RWPE1 (cell line): Measurements from ENCODE around the gene AHCY.
"Not testable (repeated sequence)": the region's sequence is repeated elsewhere in the genome, so short reads cannot be mapped to it uniquely, and the experiment has no call there.

Experiments
- CTCF ChIA-PET: fragments of 350-600 bp; sonication (Branson Sonifier 250); formaldehyde crosslinking; extraction: SDS; loops from one replicate; lab custom pipeline; 2021; lab: Yijun Ruan, JAX
- POLR2A ChIA-PET: fragments of 400-600 bp; formaldehyde crosslinking; extraction: SDS; loops from one replicate; lab custom pipeline; 2020; ENCODE audit warnings: antibody characterized with exemption; ENCODE audit not compliant: low non-redundant PET; lab: Yijun Ruan, JAX
- DNase-seq: peaks from one replicate; pipeline ENCODE4 v3.0.0; 2012; ENCODE audit warnings: low spot score
- H3K27ac ChIP-seq: fragments of 450-650 bp; 2 replicates; pipeline ENCODE4 v1.5.1; 2017
- TF ChIP-seq, protein P1 (sequence below): fragments of 450-650 bp; conservative IDR thresholded peaks from 2 replicates; pipeline ENCODE4 v1.5.1; 2017; ENCODE audit warnings: low read depth, mild to moderate bottlenecking

AHCY gene

DNA sequence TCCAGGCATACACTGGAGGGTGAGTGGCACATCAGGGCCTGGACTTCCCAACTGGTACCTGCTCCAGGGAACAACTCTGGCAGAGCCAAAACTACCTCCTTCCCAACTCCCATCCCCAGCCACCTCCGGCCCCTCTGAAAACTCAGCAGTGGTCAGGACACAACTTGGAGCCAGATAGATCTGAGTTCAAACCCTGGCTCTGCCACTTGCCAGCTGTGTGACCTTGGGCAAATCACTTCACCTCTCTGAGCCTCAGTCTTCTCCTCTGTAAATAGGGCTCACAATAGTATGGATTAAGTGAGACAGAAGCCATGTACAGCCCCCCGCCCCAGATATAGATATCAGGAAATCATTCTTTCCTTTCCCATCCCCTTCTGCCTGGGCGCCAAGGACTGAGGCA is 10.7 kb downstream of the AHCY start:
- CTCF ChIA-PET: interaction anchor here (0.6 to 1.2 kb wide), 2 partner anchors 17 to 37 kb away, joined by 3 read pairs; no protein-coding TSS in a partner anchor
- POLR2A ChIA-PET: no interaction called here

DNA sequence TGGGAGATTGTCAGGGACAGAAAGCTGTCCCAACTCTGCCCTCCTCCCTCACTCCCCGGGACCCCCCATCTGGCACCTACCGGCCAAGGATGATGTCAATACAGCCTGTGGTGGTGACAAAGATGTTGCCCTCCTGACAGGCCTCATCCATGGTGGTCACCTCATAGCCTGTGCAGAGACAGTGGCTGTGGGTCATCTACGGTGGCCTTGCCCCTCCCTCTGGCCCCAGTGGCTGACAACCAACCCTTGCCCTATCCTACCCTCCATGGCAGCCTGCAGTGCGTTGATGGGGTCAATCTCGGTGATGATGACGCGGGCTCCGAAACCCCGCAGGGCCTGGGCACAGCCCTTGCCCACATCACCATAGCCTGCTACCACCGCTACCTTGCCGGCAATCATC is 12.7 kb downstream of the AHCY start:
- H3K27ac ChIP-seq: no peak overlapping the region
- ChIA-PET CTCF (interaction anchor here (1.0 kb wide), 1 partner anchor 22 kb away, joined by 3 read pairs; no protein-coding TSS in a partner anchor), POLR2A (no interaction called here)
- no peak for DNase-seq
- TF ChIP-seq, protein P1, sequence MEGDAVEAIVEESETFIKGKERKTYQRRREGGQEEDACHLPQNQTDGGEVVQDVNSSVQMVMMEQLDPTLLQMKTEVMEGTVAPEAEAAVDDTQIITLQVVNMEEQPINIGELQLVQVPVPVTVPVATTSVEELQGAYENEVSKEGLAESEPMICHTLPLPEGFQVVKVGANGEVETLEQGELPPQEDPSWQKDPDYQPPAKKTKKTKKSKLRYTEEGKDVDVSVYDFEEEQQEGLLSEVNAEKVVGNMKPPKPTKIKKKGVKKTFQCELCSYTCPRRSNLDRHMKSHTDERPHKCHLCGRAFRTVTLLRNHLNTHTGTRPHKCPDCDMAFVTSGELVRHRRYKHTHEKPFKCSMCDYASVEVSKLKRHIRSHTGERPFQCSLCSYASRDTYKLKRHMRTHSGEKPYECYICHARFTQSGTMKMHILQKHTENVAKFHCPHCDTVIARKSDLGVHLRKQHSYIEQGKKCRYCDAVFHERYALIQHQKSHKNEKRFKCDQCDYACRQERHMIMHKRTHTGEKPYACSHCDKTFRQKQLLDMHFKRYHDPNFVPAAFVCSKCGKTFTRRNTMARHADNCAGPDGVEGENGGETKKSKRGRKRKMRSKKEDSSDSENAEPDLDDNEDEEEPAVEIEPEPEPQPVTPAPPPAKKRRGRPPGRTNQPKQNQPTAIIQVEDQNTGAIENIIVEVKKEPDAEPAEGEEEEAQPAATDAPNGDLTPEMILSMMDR: no peak

More for the DNA sequence above, 10.7 kb downstream of the AHCY start:
- TF ChIP-seq, protein P1: no peak
- DNase-seq: no peak
- H3K27ac ChIP-seq: peak overlapping the region; percentile 7; the same call in 1 of the 2 replicates

DNA sequence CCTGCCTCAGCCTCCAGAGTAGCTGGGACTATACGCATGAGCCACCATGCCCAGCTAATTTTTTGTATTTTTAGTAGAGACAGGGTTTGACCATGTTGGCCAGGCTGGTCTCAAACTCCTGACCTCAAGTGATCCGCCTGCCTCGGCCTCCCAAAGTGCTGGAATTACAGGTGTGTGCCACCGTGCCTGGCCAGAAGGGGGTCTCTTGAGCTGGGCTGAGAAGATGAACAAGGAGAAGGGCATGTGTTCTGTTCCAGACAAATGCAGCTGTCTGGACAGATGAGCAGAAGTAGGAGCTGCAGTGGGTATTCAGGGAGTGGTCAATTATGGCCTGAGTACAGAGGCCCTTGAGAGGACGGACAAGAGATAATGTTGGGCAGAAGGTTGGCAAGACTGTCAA is 15.7 kb downstream of the AHCY start:
- CTCF ChIA-PET: interaction anchor here (1.1 kb wide), 1 partner anchor 25 kb away, joined by 3 read pairs; no protein-coding TSS in a partner anchor
- H3K27ac ChIP-seq, DNase-seq, POLR2A ChIA-PET: not testable (repeated sequence)

GRCh38 chr20:34285450-34285849 is 17.7 kb downstream of the AHCY start:
- TF ChIP-seq, protein P1: no peak
- ChIA-PET POLR2A (no interaction called here), CTCF (interaction anchor here (1.0 kb wide), 1 partner anchor 10 kb away, joined by 6 read pairs; no protein-coding TSS in a partner anchor)
- H3K27ac ChIP-seq: no peak overlapping the region
- DNase-seq: no peak

- ChIA-PET POLR2A (no interaction called here), CTCF (no interaction called here)
- TF ChIP-seq, protein P1: no peak
- no peak for DNase-seq
- H3K27ac ChIP-seq: no peak overlapping the region
Measured at GRCh38 chr20:34283844-34284243, 19.3 kb downstream of the AHCY start.

DNA sequence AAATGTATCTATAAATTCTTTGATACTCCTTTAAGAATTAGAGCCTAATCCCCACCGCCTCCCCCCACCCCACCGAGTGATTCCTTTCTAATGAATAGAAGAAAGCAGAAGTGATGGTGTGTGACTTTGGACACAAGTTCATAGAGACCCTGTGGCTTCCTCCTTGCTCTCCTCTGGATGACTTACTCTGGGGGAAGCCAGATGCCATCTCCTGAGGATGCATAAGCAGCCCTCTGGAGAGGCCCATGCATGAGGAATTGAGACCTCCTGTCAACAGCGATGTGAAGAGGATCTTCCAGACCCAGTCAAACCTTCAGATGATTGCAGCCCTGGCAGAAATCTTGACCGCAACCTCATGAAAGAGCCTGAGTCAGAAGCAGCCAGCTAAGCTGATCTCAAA is 21.1 kb downstream of the AHCY start:
- TF ChIP-seq, protein P1: no peak
- DNase-seq: no peak
- CTCF ChIA-PET: interaction anchor here (1.0 kb wide), 1 partner anchor 21 kb away, joined by 5 read pairs; no protein-coding TSS in a partner anchor
- POLR2A ChIA-PET: interaction anchor here (0.6 kb wide), 1 partner anchor 10 kb away, joined by 3 read pairs; no protein-coding TSS in a partner anchor
- no peak overlapping the region for H3K27ac ChIP-seq

GRCh38 chr20:34281177-34281576 is 22.0 kb downstream of the AHCY start:
- DNase-seq: no peak
- POLR2A ChIA-PET: no interaction called here
- TF ChIP-seq, protein P1: no peak
- CTCF ChIA-PET: interaction anchor here (0.7 to 1.0 kb wide), 2 partner anchors 9 to 20 kb away, joined by 4 to 5 read pairs; no protein-coding TSS in a partner anchor
- H3K27ac ChIP-seq: peak overlapping the region; percentile 3; the same call in 1 of the 2 replicates
